NK-92 (cell line): ENCODE data around the gene TMEM72.

ENCODE experiments used
- DNase-seq: peaks from one replicate; lab custom pipeline; 2025; ENCODE audit not compliant: unreplicated experiment; lab: John Stamatoyannopoulos, UW

Gene TMEM72

DNA sequence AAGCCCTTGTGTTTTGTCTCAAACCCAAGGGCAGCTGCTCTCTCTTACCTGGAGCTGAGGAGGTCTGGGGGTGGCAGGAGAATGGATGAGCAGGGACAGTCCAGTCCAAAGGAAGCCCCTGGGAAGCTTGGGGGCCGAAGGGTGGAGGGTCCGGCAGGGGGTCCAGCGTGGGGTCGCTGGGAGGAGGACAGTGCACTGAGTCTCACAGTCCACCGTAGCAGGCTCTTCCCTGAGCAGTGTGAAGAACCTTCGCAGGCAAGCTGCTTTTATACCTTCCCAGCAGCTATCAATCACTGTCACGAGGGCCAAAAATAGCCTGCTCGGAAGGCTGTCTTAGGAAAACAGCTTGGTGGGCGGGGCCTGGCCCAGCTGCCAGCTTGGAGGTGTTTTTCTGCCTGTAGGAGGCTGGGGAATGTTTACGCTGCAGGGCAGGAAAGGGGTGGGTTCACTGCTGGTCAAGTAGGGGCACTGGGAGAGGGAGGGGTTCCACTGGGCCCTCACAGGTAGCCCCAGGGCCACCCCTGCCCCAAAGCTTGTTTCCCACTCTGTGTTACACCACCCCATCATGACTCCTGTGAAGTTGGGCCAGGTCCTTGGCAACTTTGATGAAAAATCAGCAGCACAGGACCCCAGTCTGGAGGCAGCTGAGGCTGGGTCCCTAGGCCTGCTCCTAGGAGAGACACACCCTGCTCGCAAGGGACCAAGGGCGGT is 67.6 kb downstream of the TMEM72 start, which contains the start of gene DEPP1:
TSS of gene DEPP1 (minus strand) at position 240 of the 711 bp plus-strand sequence. CDS start 779 bp downstream, outside the sequence.
- no peak for DNase-seq

DNA sequence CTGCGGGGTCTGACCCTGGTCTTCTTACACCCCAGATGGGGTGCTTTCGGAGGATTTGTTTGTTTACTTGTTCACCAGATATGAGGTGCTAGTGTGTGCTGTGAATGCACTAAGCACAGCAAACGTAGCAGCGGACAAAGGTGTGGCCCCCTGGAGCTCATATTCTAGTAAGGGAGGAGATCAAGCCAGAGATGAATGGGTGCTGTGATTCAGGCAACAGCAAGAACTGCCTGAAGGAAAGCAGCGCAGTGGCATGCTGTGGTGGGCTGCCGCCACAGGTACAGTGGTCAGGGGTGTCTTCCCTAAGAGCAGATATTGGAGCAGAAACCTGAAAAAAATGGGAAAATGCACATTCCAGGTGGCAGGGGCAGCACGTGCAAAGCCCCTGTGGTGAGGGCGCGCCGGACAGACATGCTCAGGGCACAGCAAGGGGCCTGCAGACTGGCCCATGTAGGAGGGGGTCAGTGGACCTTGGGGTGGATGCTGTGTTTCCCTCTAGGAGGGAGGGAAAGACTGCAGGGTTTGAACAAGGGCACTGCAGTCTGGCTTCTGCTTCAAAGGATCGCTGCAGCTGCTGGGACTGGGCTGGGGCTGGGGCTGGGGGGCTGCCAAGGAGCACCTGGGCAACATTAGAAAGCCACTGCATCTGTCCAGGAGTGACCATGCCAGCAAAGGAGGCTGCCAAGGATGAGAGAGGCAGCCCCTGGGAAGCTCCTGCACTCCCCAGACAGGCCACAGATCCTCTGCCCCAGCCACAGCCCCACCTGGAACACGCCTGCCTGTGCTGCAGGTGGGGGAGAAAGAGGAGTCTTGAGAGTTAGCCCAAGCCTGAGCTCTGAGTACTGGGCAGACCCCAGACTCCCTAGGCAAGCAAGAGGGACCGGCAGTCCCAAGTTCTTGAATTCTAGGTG is 68.4 kb downstream of the TMEM72 start:
- no peak for DNase-seq

DNA sequence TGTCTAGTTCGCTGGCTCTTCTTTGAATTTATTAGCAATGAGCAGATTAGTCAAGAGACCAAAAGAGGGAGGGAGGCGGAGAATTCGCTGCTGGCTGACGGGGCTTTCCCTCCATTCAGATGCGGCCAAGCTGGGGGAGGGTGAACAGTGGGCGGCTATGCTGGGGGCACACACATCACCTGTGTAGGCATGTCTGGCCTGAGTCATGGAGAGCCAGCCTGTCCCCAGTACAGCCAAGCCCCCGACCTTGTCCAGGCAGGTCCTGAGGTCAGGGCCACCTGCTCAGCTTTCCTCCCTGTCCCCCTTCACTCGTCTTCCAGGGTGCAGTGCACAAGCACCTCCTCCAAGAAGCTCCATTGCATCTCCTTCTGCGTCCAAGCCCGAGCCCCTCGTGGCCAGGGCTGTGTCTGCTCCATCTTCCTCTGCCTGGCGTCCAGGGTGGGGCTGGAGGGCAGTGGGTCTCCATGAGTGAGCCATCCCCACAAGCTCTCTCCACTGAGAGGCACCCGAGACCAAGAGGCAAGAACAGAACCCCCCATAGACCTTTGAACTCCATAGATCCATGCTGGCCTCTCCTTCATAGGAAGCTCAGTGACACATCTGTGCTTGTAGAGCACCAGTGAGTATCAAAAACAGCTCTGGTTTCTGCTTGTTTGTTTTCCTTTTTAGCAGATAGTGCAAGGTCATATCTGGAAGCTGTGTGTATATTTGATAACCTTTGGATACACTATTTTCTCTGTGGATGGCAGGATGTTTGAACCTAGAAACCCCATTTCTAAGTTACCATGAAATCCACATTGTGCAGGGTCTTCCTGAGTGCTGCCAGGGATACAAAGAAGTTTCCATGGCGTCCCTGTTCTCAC is 69.4 kb downstream of the TMEM72 start:
- no peak for DNase-seq

DNA sequence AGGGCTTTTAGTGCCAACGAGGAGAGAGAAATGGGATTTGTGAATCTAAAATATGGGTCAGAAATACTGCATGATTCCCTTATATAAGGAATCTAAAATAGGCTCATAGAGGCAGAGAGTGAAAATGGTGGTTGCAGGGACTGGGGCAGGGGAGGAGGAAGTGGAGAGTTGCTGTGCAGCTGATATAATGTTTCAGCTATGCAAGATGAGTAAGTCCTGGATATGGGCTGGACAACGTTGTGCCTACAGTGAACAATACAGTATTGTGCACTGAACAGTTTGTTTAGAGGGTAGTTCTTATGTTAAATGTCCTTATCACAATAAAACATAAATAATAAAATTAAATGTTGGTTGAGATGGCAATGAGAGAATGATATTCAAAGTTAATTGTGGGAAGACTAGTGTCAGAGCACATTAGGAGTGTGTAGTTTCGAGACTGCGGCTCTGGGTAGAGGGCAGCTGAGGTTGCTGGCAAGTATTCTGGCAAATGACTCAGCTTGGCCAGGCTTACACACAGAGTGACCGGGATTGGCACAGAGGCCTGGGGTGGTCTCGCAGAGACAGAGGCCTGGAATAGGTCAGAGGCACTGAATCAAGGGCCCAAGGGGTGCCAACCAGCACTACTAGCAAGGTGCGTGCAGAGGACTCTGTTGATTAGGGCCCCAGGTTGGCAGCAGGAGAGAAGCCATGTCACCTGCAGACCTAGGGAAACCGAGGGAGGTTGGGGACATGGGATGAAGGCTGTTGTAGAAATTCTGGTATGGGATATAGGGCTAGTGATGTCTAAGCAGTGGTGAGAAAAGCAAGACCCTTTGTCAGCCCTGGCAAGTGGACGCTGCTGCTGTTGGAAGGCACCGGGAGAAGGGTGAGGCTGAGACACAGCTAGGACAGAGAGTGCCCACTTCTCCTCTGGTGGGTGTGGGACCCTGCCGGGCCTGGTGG is 70.3 kb downstream of the TMEM72 start:
- no peak for DNase-seq

DNA sequence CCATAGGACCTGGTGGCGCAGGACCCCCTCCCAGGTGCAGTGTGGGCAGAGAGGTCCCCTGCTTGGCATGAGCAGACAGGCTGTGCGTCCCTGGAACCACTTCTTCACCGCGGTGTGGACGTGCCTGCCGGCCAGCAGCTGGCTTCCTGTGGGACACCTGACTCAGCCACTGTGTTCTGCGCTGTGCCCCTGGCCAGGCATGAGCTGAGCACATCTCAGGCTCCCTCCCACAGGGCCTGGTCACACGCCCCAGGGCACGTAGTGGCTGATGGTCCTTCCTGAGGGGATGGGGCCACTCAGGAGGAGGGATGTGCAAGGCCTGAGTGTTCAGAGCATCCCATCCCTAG is 71.0 kb downstream of the TMEM72 start:
- DNase-seq: no peak

DNA sequence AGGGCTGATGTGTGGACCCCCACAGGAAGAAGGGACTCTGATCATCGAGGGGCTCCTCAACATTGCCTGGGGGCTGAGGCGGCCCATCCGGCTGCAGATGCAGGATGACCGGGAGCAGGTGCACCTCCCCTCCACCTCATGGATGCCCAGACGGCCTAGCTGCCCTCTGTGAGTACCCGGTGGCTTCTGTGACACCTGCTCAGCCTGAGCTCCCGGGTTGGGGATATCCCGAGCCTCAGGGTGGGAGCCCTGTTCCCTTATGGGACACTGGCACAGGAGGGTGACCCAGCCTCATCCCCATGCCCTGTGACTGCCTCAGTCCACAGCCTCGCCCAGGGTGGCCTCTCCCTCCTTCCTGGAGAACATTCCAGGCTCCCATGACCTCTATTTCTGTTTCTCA is 71.4 kb downstream of the TMEM72 start:
- DNase-seq: no peak

DNA sequence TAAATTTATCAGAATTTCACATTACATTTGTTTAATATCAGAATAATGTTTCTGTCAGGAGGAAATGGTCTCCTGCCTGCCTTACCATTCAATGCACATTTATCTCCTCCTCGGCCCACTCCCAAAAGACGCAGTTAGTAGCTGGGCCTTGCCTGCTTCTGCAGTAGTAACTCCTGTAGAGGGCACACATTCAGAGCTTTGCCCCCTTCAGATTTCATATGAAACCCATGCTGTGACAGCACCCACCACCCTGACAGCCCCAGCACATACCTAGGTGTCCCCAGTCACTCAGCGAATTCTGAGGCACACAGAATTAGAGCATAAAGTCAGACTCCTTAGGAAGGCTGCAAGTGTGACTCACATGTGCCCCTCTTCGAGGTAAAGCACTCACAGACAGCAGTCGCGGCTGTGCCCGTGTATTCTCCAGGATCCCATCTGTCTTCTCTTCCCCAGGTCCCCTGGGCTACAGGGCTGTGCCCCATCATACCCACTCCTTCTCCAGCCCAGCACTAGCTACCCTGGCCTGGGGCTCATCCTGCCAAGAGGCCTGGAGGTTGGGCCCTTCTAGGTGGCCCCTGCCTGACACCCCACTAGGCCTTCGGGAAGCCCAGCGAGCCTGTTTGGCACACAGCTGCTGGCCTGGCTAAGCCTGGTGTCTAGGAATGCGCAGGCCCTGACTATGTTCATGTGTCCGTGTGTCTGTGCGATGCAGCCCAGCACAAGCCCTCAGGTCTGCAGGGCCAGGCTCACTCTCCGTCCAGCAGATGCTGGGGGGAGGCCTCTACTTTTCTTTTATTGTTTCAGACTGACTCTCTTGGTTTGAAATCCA is 72.1 kb downstream of the TMEM72 start:
- no peak for DNase-seq

DNA sequence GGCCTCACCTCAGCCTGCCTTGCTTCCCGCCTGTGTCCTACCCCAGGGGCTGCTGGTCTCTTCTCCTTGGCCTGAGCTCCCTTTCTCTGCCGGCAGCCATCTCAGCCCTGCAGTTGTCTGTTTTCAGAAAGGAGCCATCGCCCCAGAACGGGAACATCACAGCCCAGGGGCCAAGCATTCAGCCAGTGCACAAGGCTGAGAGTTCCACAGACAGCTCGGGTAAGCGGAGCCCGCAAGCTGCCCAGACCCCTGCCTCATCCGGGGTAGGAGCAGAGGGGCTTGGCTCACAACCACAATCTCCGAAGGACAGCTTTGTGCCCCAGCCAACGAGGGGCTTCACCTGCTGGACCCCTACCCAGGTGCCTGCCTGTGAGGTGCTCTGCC is 72.8 kb downstream of the TMEM72 start:
- DNase-seq: no peak

DNA sequence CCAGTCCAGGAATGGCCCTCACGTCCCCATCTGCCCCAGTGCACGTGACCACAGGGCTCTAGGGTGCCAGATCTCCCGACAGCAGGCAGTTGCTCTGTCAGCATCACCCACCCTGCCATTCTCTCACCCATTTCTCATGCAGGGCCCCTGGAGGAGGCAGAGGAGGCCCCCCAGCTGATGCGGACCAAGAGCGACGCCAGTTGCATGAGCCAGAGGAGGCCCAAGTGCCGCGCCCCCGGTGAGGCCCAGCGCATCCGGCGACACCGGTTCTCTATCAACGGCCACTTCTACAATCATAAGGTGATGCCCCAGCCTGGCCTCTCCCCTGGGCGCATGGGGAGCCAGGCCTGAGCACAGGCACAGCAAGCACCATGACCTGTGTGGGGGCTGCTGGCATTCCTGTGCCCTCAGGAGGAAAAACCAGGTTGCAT is 73.5 kb downstream of the TMEM72 start:
- no peak for DNase-seq

DNA sequence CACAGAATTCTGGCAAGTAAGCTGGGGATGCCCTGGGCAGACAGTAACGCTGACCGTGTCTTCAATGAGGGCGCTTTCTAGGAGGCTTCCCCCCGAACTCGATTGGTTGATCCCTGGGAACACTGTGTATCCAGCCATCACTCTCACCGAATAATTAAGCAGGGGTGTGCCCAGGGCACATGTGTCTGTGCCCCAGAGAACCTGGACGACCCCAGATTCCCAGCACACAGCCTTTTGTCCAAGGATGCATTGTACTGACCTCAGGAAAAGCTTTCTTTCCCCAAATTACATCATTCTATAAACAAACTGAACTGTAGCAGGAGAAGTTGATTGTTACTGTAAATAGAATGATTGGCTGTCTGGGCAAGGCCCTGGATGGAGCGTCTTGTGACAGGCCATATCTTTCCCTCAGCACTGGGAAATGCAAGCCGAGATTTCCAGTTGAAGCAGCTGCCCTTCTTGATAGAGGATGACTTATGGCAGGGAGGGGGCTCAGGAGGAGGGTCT is 74.1 kb downstream of the TMEM72 start:
- no peak for DNase-seq

DNA sequence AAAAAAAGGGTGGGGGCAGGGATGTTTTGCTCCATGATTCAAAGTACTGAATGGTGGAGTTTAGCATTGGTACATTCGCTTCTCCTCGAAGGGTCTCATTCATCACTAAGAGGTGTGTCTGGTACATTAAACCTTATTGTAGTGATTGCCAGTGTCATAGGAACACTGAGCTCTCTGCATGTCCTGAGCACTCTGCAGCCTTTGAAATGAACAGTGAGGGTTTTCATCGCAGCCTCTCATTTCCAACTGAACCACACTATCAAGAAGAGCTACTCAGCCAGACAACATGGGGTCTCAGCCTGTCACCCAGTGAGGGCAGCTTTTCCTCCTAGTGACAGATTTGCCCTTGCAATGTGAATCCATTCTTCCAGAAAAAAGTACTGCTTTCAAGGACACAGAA is 75.0 kb downstream of the TMEM72 start:
- no peak for DNase-seq
